Measurements from ENCODE around the gene HLCS.

Gene HLCS

GRCh38 chr21:36918291-36918690 is 48.2 kb downstream of the HLCS start:
- Histone ChIP-seq H3K27ac (no peak overlapping the region), H3K36me3 (no peaks in the 10 kb centered on the region), H3K4me3 (ENCODE audit: low read depth, low read length) (no peak overlapping the region), H3K27me3 (ENCODE audit: insufficient read depth, low read depth, severe bottlenecking) (no peaks in the 10 kb centered on the region), H3K9me3 (ENCODE audit: severe bottlenecking) (no peaks in the 10 kb centered on the region)
- DNase-seq = no peak
- no peak for TF ChIP-seq CTCF (IDR thresholded peaks at IDR 0.05; ENCODE audit: low read depth, low read length)

GRCh38 chr21:36917471-36918158 is 48.9 kb downstream of the HLCS start:
- peak; percentile 42 for DNase-seq
- no peak overlapping the region for H3K4me3 ChIP-seq (ENCODE audit: low read depth, low read length)
- no peaks in the 10 kb centered on the region for H3K36me3 ChIP-seq
- no peak overlapping the region for H3K27ac ChIP-seq
- TF ChIP-seq CTCF (IDR thresholded peaks at IDR 0.05; ENCODE audit: low read depth, low read length) = peak; percentile 80
- no peaks in the 10 kb centered on the region for H3K27me3 ChIP-seq (ENCODE audit: insufficient read depth, low read depth, severe bottlenecking)
- H3K9me3 ChIP-seq (ENCODE audit: severe bottlenecking) = no peaks in the 10 kb centered on the region

- H3K36me3 ChIP-seq = no peaks in the 10 kb centered on the region
- TF ChIP-seq CTCF (IDR thresholded peaks at IDR 0.05; ENCODE audit: low read depth, low read length) = no peak
- no peak for DNase-seq
- H3K9me3 ChIP-seq (ENCODE audit: severe bottlenecking) = no peaks in the 10 kb centered on the region
- no peaks in the 10 kb centered on the region for H3K27me3 ChIP-seq (ENCODE audit: insufficient read depth, low read depth, severe bottlenecking)
- H3K27ac ChIP-seq = no peak overlapping the region
- H3K4me3 ChIP-seq (ENCODE audit: low read depth, low read length) = no peak overlapping the region
These were observed 49.8 kb downstream of the HLCS start for GRCh38 chr21:36916718-36917117.

GRCh38 chr21:36915696-36916245 is 50.7 kb downstream of the HLCS start:
- no peak for TF ChIP-seq CTCF (IDR thresholded peaks at IDR 0.05; ENCODE audit: low read depth, low read length)
- DNase-seq = no peak
- H3K36me3 ChIP-seq = no peaks in the 10 kb centered on the region; the same call in 1 of the 2 replicates
- H3K4me3 ChIP-seq (ENCODE audit: low read depth, low read length) = no peak overlapping the region
- no peaks in the 10 kb centered on the region for H3K9me3 ChIP-seq (ENCODE audit: severe bottlenecking)
- H3K27ac ChIP-seq = no peak overlapping the region
- no peaks in the 10 kb centered on the region for H3K27me3 ChIP-seq (ENCODE audit: insufficient read depth, low read depth, severe bottlenecking)

GRCh38 chr21:36915014-36915695 is 51.3 kb downstream of the HLCS start:
- Histone ChIP-seq H3K27me3 (ENCODE audit: insufficient read depth, low read depth, severe bottlenecking) (no peaks in the 10 kb centered on the region), H3K9me3 (ENCODE audit: severe bottlenecking) (no peaks in the 10 kb centered on the region), H3K4me3 (ENCODE audit: low read depth, low read length) (no peak overlapping the region), H3K36me3 (no peaks in the 10 kb centered on the region; the same call in 1 of the 2 replicates), H3K27ac (no peak overlapping the region)
- DNase-seq = no peak
- TF ChIP-seq CTCF (IDR thresholded peaks at IDR 0.05; ENCODE audit: low read depth, low read length) = no peak

Data from WERI-Rb-1 (cell line).